RWPE2 (cell line): ENCODE data around the gene PLCXD3.

Experiments used
- ATAC-seq: fragments of 200-7000 bp; cut with Tn5 transposase; 3 replicates; pipeline ENCODE4 v1.9.1; 2021; ENCODE audit warnings: low read depth
- DNase-seq: peaks from one replicate; pipeline ENCODE4 v3.0.0-alpha.2; 2020; ENCODE audit warnings: low spot score
- H3K27ac ChIP-seq: fragments of 450-650 bp; 2 replicates; pipeline ENCODE4 v1.5.1; 2017; ENCODE audit warnings: mild to moderate bottlenecking; ENCODE audit not compliant: poor library complexity, severe bottlenecking
- H3K27me3 ChIP-seq: fragments of 250-450 bp; sonication (Bioruptor Pico); 2 replicates; pipeline ENCODE4 v1.5.1; 2021; ENCODE audit warnings: mild to moderate bottlenecking, moderate library complexity; ENCODE audit not compliant: insufficient read depth, poor library complexity, severe bottlenecking
- H3K36me3 ChIP-seq: fragments of 250-450 bp; sonication (Bioruptor Pico); 2 replicates; pipeline ENCODE4 v1.5.1; 2020; ENCODE audit warnings: low read depth, mild to moderate bottlenecking, moderate library complexity
- H3K4me1 ChIP-seq: fragments of 250-450 bp; sonication (Bioruptor Pico); 2 replicates; pipeline ENCODE4 v1.5.1; 2021; ENCODE audit warnings: mild to moderate bottlenecking, moderate library complexity; ENCODE audit not compliant: insufficient read depth, poor library complexity, severe bottlenecking
- H3K4me3 ChIP-seq: fragments of 250-450 bp; sonication (Bioruptor Pico); 2 replicates; pipeline ENCODE4 v1.5.1; 2021; ENCODE audit warnings: mild to moderate bottlenecking, moderate library complexity; ENCODE audit not compliant: severe bottlenecking
- H3K9me3 ChIP-seq: fragments of 250-450 bp; sonication (Bioruptor Pico); 2 replicates; pipeline ENCODE4 v1.5.1; 2021; ENCODE audit warnings: mild to moderate bottlenecking, moderate library complexity; ENCODE audit not compliant: severe bottlenecking
- CTCF ChIP-seq: fragments of 450-650 bp; IDR thresholded peaks from one replicate; pipeline ENCODE4 v1.5.1; 2017; ENCODE audit warnings: mild to moderate bottlenecking, moderate library complexity; ENCODE audit not compliant: poor library complexity, severe bottlenecking

Gene PLCXD3

GRCh38 chr5:41286165-41286564 is 224.2 kb downstream of the PLCXD3 start:
- Histone ChIP-seq H3K4me1 (no peaks in the 10 kb centered on the region), H3K27ac (no peak overlapping the region), H3K4me3 (no peak overlapping the region), H3K36me3 (no peaks in the 10 kb centered on the region), H3K27me3 (peaks cover 21% of the 10 kb centered on the region), H3K9me3 (no peaks in the 10 kb centered on the region)
- no peak for TF ChIP-seq CTCF
- no peak for ATAC-seq
- no peak for DNase-seq

- DNase-seq (no peak), ATAC-seq (no peak)
- no peak overlapping the region for H3K4me3 ChIP-seq
- peaks cover 25% of the 10 kb centered on the region for H3K27me3 ChIP-seq
- no peak for TF ChIP-seq CTCF
- no peak overlapping the region for H3K27ac ChIP-seq
- no peaks in the 10 kb centered on the region for H3K4me1 ChIP-seq
- H3K9me3 ChIP-seq: no peaks in the 10 kb centered on the region
- H3K36me3 ChIP-seq: no peaks in the 10 kb centered on the region
These were observed 225.5 kb downstream of the PLCXD3 start for GRCh38 chr5:41284938-41285337.

- H3K9me3 ChIP-seq: no peaks in the 10 kb centered on the region
- H3K4me3 ChIP-seq: no peak overlapping the region
- DNase-seq (no peak), ATAC-seq (no peak; the same call in 2 of the 3 replicates)
- no peaks in the 10 kb centered on the region for H3K36me3 ChIP-seq
- H3K27ac ChIP-seq: no peak overlapping the region
- H3K4me1 ChIP-seq: no peaks in the 10 kb centered on the region
- TF ChIP-seq CTCF: no peak
- peaks cover 25% of the 10 kb centered on the region for H3K27me3 ChIP-seq
These were observed 229.1 kb downstream of the PLCXD3 start for GRCh38 chr5:41281215-41281810.

- Histone ChIP-seq H3K4me1 (no peaks in the 10 kb centered on the region), H3K27me3 (peaks cover 21% of the 10 kb centered on the region), H3K36me3 (no peaks in the 10 kb centered on the region), H3K9me3 (no peaks in the 10 kb centered on the region), H3K27ac (no peak overlapping the region), H3K4me3 (no peak overlapping the region)
- no peak for TF ChIP-seq CTCF
- no peak for ATAC-seq
- DNase-seq: no peak
These were observed 231.4 kb downstream of the PLCXD3 start for GRCh38 chr5:41279040-41279439.

- Histone ChIP-seq H3K9me3 (no peaks in the 10 kb centered on the region), H3K4me1 (no peaks in the 10 kb centered on the region), H3K36me3 (no peaks in the 10 kb centered on the region), H3K4me3 (no peak overlapping the region), H3K27me3 (peaks cover 18% of the 10 kb centered on the region), H3K27ac (no peak overlapping the region)
- ATAC-seq (no peak), DNase-seq (no peak)
- TF ChIP-seq CTCF: no peak
These were observed 232.7 kb downstream of the PLCXD3 start for GRCh38 chr5:41277476-41278245.
